Panc1 (cell line): ENCODE measurements around the gene KMT2E. TPM values are rescaled to one million over a fixed set of nuclear protein-coding genes. Genes with fewer than 3 reads are reported as not detected.
A peak's percentile ranks its signal among the peaks of the same experiment; 100 is the strongest.

ENCODE experiments used
- ATAC-seq: fragments of 200-7000 bp; cut with Tn5 transposase; 2 replicates; pipeline ENCODE4 v1.9.1; 2020; ENCODE audit warnings: mild to moderate bottlenecking, moderate library complexity
- BruUV-seq: library from RNA; stranded (reverse); fragments of 400-500 nt; replicated peaks from 2 replicates; lab custom pipeline; 2021; lab: Mats Ljungman, UMichigan
- CTCF ChIA-PET: fragments of 300-600 bp; sonication (Branson Sonifier 250); formaldehyde crosslinking; loops from one replicate; lab custom pipeline; 2022; ENCODE audit warnings: antibody characterized with exemption; lab: Charles Lee
- POLR2A ChIA-PET: fragments of 300-600 bp; sonication (Branson Sonifier 250); formaldehyde crosslinking; loops from one replicate; lab custom pipeline; 2022; ENCODE audit warnings: antibody characterized with exemption; lab: Charles Lee
- DNase-seq: peaks from one replicate; pipeline ENCODE4 v3.0.0-alpha.2; 2010; ENCODE audit warnings: low read depth, low spot score
- H3K27ac ChIP-seq: 2 replicates; pipeline ENCODE4 v1.5.1; 2011; ENCODE audit warnings: mild to moderate bottlenecking, low read length, inconsistent platforms
- H3K27me3 ChIP-seq: fragments of 200-500 bp; sonication (Bioruptor generic); 2 replicates; pipeline ENCODE4 v1.6.0; 2014; ENCODE audit warnings: low read length, inconsistent platforms; ENCODE audit not compliant: control insufficient read depth, insufficient read depth
- H3K36me3 ChIP-seq: fragments of 200-500 bp; sonication (Bioruptor generic); 2 replicates; pipeline ENCODE4 v1.5.1; 2014; ENCODE audit warnings: inconsistent platforms, mild to moderate bottlenecking, low read length, moderate library complexity; ENCODE audit not compliant: control insufficient read depth, insufficient read depth
- H3K4me1 ChIP-seq: 2 replicates; pipeline ENCODE4 v1.5.1; 2011; ENCODE audit warnings: inconsistent platforms, mild to moderate bottlenecking, low read length, moderate library complexity; ENCODE audit not compliant: control insufficient read depth, insufficient read depth
- H3K4me3 ChIP-seq, 2 experiments: 2 replicates each; pipeline ENCODE4 v1.5.1; 2011 to 2012; ENCODE audit warnings: low read depth in 2 of 2, low read length in 2 of 2, mild to moderate bottlenecking in 2 of 2, inconsistent platforms in 1 of 2, moderate library complexity in 1 of 2
- H3K9me3 ChIP-seq: fragments of 200-500 bp; sonication (Bioruptor generic); 2 replicates; pipeline ENCODE4 v1.5.1; 2014; ENCODE audit warnings: low read depth, mild to moderate bottlenecking, inconsistent platforms, low read length, moderate library complexity; ENCODE audit not compliant: control insufficient read depth, insufficient read depth
- CTCF ChIP-seq: fragments of 450-650 bp; IDR thresholded peaks from 2 replicates; pipeline ENCODE4 v1.5.1; 2017; ENCODE audit warnings: mild to moderate bottlenecking
- POLR2AphosphoS5 ChIP-seq: IDR thresholded peaks from 2 replicates; pipeline ENCODE4 v1.6.1; 2012; ENCODE audit warnings: mild to moderate bottlenecking, low read depth, low read length, moderate library complexity
- REST ChIP-seq, 2 experiments: IDR thresholded peaks; 2 replicates each; pipeline ENCODE4 v1.6.1; 2011 to 2012; ENCODE audit warnings: low read depth in 2 of 2, control low read depth in 1 of 2, low read length in 1 of 2, mild to moderate bottlenecking in 1 of 2, moderate library complexity in 1 of 2; ENCODE audit not compliant: insufficient read depth in 1 of 2
- SIN3A ChIP-seq: IDR thresholded peaks from 2 replicates; pipeline ENCODE4 v1.6.1; 2012; ENCODE audit warnings: low read depth, mild to moderate bottlenecking, low read length, moderate library complexity, borderline replicate concordance; ENCODE audit not compliant: insufficient read depth
- TCF7L2 ChIP-seq: IDR thresholded peaks from 2 replicates; pipeline ENCODE4 v1.6.1; 2011; ENCODE audit warnings: mild to moderate bottlenecking, low read depth, low read length, inconsistent platforms
- in situ Hi-C: cut with HindIII; loops from 2 replicates; pipeline ENCODE4 v1.10.0; 2016; ENCODE audit warnings: low sequenced_read_pairs, low pct_unique_long_range_greater_than_20kb
- intact Hi-C: fragments of 100-400 bp; cut with micrococcal nuclease; formaldehyde crosslinking; loops from one replicate; pipeline ENCODE4 v1.10.0; 2022; ENCODE audit not compliant: unreplicated experiment
- total RNA-seq: library from RNA; stranded (reverse); gene quantifications from one replicate; pipeline ENCODE4 v1.2.1, GENCODE V29; 2021; ENCODE audit not compliant: unreplicated experiment

The KMT2E gene
- total RNA-seq, 1 experiment from 2014 or later: 51.4 TPM

DNA sequence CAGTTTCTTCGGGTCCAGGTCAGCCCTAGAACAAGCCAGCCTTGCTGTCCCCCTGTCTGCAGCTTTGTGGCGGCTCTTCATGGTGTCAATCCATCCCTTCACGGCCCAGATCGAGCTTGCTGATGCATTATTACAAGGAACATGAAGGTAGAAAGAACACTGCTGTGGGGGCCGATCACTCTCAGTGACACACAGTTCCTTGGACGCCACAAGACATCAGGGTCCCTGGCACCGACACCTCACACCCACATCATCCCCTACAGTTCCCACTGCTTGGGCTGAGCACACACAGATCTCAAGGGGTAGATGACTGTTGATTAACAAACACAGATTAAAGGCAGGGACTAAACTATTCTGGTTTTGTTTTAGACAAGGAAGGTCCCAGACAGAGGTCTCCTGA is 119.4 kb downstream of the KMT2E start:
- in situ Hi-C loops: no loop called here

GRCh38 chr7:105133986-105134655 is 120.1 kb downstream of the KMT2E start:
- no peaks in the 10 kb centered on the region for H3K9me3 ChIP-seq
- TF ChIP-seq CTCF (no peak), TCF7L2 (no peak)
- H3K4me1 ChIP-seq: no peaks in the 10 kb centered on the region
- H3K4me3 ChIP-seq: no peak overlapping the region
- no TSS peak for BruUV-seq
- DNase-seq (no peak), ATAC-seq (no peak)
- H3K27me3 ChIP-seq: no peaks in the 10 kb centered on the region
- ChIA-PET POLR2A (no interaction called here), CTCF (no interaction called here)
- intact Hi-C loops (no loop called here), in situ Hi-C loops (no loop called here)
- no peak overlapping the region for H3K27ac ChIP-seq
- H3K36me3 ChIP-seq: peaks cover 4% of the 10 kb centered on the region; the same call in 1 of the 2 replicates

More for the DNA sequence above, 119.4 kb downstream of the KMT2E start:
- CTCF ChIA-PET: no interaction called here
- Histone ChIP-seq H3K27ac (no peak overlapping the region), H3K27me3 (no peaks in the 10 kb centered on the region), H3K4me3 (no peak overlapping the region), H3K4me1 (no peaks in the 10 kb centered on the region), H3K36me3 (peaks cover 4% of the 10 kb centered on the region; the same call in 1 of the 2 replicates), H3K9me3 (no peaks in the 10 kb centered on the region)
- intact Hi-C loops: no loop called here
- no peak for DNase-seq
- TF ChIP-seq TCF7L2: no peak
- no peak for TF ChIP-seq POLR2AphosphoS5
- TF ChIP-seq REST (IDR thresholded peaks at IDR 0.05; ENCODE audit: insufficient read depth in 1 of 2, low read depth in 2 of 2, low read length in 1 of 2): no peak
- TF ChIP-seq SIN3A: no peak
- no peak for TF ChIP-seq CTCF
- POLR2A ChIA-PET: no interaction called here
- BruUV-seq: no TSS peak
- 0 out of 2 replicates have a peak, but pooled peaks have one; percentile 19 for ATAC-seq
